Measurements from ENCODE around the gene SAMMSON. TPM values are rescaled to one million over a fixed set of nuclear protein-coding genes. Genes with fewer than 3 reads are reported as not detected.

The SAMMSON gene
- total and polyA plus RNA-seq, 2 of the 4 experiments (the other 2 are of a cell fraction) = not detected

- H3K4me2 ChIP-seq (ENCODE audit: low read depth, low read length) = no peak overlapping the region
- H3K18ac ChIP-seq (ENCODE audit: low read depth, low read length) = no peak overlapping the region
- H3K56ac ChIP-seq (ENCODE audit: extremely low read depth, insufficient read depth, low read length) = no peak overlapping the region
- no peaks in the 10 kb centered on the region for H3K9me1 ChIP-seq (ENCODE audit: insufficient read depth, low read length)
- H2BK20ac ChIP-seq (ENCODE audit: low read depth, low read length) = no peak overlapping the region
- H3K79me1 ChIP-seq (ENCODE audit: low read depth in 1 of 2, low read length in 2 of 2) = no peaks in the 10 kb centered on the region
- H3K4me3 ChIP-seq (ENCODE audit: insufficient read depth, low read depth, low read length) = no peak overlapping the region
- ATAC-seq (ENCODE audit: low read depth) (no peak), DNase-seq (no peak)
- no peak overlapping the region for H4K91ac ChIP-seq (ENCODE audit: insufficient read depth, low read depth, low read length)
- dilution Hi-C loops (cut with HindIII; ENCODE audit: low sequenced_read_pairs, unreplicated experiment) = no loop called here
- no peak overlapping the region for H2AK5ac ChIP-seq (ENCODE audit: low read depth, low read length)
- H2BK120ac ChIP-seq (ENCODE audit: low read depth, low read length) = no peak overlapping the region
- peaks cover 2% of the 10 kb centered on the region; the same call in 1 of the 2 replicates for H3K9me3 ChIP-seq (ENCODE audit: control insufficient read depth, insufficient read depth, low read length)
- H2AK9ac ChIP-seq (replicated peaks; ENCODE audit: low read depth, low read length, poor library complexity) = no peak overlapping the region
- H2BK5ac ChIP-seq (ENCODE audit: low read depth, low read length, poor library complexity, severe bottlenecking) = no peak overlapping the region
- H3K36me3 ChIP-seq (ENCODE audit: control insufficient read depth, insufficient read depth, low read length) = no peaks in the 10 kb centered on the region
- H3K4me1 ChIP-seq (ENCODE audit: control insufficient read depth, insufficient read depth, low read length) = no peaks in the 10 kb centered on the region
- intact Hi-C loops (cut with micrococcal nuclease) = no loop called here
- H3K23ac ChIP-seq (ENCODE audit: low read depth, low read length) = no peak overlapping the region
- H4K8ac ChIP-seq (ENCODE audit: low read depth in 2 of 2, low read length in 2 of 2) = no peak overlapping the region
- H3K9ac ChIP-seq (ENCODE audit: low read depth, low read length) = no peak overlapping the region
- TF ChIP-seq SMC3 (IDR thresholded peaks at IDR 0.05; ENCODE audit: low read depth, low read length) = no peak
- ChIA-PET CTCF (no interaction called here), POLR2A (ENCODE audit: unreplicated experiment) (no interaction called here)
- no peaks in the 10 kb centered on the region for H4K20me1 ChIP-seq (ENCODE audit: insufficient read depth, low read length)
- WGBS, 2 experiments (ENCODE audit: extremely low coverage in 2 of 2, insufficient read length in 1 of 2) = no CpG with 5 or more reads among the region's 4 CpGs
- in situ Hi-C loops (cut with MboI; ENCODE audit: low sequenced_read_pairs) = loop anchor here (25.0 kb wide), 1 partner anchor 810 kb away; no protein-coding TSS in a partner anchor
- no peak overlapping the region for H2BK15ac ChIP-seq (ENCODE audit: low read depth, low read length)
- BruUV-seq (replicated peaks) = no TSS peak
- no peak overlapping the region for H3K4ac ChIP-seq (ENCODE audit: low read depth, low read length)
- no peak overlapping the region for H2AFZ ChIP-seq (replicated peaks; ENCODE audit: low read length, poor library complexity)
- no peak overlapping the region for H3K14ac ChIP-seq (replicated peaks; ENCODE audit: low read depth, low read length)
- H3K27me3 ChIP-seq (ENCODE audit: control insufficient read depth, insufficient read depth, low read length) = no peaks in the 10 kb centered on the region
- H4K5ac ChIP-seq (ENCODE audit: low read depth, low read length) = no peak overlapping the region
- H3K27ac ChIP-seq (ENCODE audit: insufficient read depth, low read length) = no peak overlapping the region
Observed at GRCh38 chr3:69972672-69973071, 26.9 kb upstream of the SAMMSON start.
